ENCODE data around the gene SLC25A46.
"Not testable (repeated sequence)": the region's sequence is repeated elsewhere in the genome, so short reads cannot be mapped to it uniquely, and the experiment has no call there.

SLC25A46 gene

DNA sequence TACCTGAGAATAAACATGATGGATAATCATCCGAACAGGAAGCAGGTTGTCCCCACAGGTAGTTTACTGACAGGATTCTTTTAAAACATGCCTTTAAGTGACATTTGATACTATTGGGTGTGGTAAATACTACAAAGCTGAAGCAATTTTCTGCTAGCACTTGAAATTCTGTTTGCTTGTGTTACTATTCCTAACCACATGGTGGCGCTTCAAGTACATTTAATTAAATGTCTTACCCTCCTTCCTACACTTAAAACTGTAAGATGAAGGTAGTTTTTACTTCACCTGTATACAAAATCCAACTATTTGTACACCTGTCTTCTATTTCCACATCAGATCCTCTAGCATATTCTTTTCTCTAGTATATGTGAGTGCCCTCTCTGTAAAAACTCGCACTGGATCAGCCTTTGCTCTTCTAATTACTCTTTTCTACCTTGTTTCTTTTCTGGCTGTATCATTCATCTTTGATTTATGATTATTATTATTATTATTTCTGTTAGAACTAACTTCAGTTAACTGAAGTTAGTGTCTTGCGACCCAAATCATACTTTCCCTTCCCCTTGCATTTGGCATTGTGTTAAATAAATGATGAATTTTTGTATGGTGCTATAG, 18.4 kb downstream of the SLC25A46 start:
- DNase-seq (ENCODE audit: low spot score): peak; percentile 24

GRCh38 chr5:110760158-110760557, 21.4 kb downstream of the SLC25A46 start:
- no peak for DNase-seq (ENCODE audit: low spot score)

- peak; percentile 7 for DNase-seq (ENCODE audit: low spot score)
Observed at GRCh38 chr5:110768138-110768860, 29.5 kb downstream of the SLC25A46 start.

- peak; percentile 52 for DNase-seq (ENCODE audit: low spot score)
Observed at GRCh38 chr5:110769000-110769681, 30.3 kb downstream of the SLC25A46 start.

DNA sequence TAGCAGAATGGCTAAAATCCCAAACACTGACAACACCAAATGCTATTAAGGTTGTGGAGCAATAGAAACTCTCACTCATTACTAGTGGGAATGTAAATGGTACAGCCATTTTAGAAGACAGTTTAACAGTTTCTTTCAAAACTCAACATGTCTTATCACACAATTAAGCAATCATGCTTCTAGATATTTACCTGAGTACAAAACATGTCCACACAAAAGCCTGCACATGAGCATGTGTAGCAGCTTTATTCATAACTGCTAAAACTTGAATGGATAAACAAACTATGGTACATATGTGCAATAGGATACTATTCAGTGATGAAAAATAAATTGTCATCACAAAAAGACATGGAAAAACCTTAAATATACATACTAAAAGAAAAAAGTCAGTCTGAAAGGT, 31.5 kb downstream of the SLC25A46 start:
- no peak for DNase-seq (ENCODE audit: low spot score)

- no peak for DNase-seq (ENCODE audit: low spot score)
Observed at GRCh38 chr5:110784901-110785300, 46.1 kb downstream of the SLC25A46 start.

- DNase-seq (ENCODE audit: low spot score): no peak
Observed at GRCh38 chr5:110785356-110785755, 46.5 kb downstream of the SLC25A46 start.

GRCh38 chr5:110788006-110788405, 49.2 kb downstream of the SLC25A46 start:
- DNase-seq (ENCODE audit: low spot score): not testable (repeated sequence)

DNA sequence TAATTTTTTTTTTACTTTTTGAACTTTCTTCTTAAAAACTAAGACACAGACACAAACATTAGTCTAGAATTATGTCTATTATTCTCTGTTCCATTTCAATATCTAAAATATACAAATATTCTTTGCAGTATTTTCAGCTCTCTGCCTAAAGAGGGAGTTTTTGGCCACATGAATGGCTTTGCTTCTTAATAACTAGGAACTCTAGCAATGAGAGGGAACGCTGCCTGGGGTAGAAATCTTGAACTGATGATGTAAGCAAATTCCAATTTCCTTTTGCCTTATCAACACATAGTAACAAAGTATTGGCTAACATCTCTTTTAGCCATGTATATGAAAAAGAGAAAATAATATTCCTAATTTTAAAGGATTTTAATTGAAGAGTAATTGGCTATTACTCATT, 51.9 kb downstream of the SLC25A46 start:
- peak; percentile 23 for DNase-seq (ENCODE audit: low spot score)

DNA sequence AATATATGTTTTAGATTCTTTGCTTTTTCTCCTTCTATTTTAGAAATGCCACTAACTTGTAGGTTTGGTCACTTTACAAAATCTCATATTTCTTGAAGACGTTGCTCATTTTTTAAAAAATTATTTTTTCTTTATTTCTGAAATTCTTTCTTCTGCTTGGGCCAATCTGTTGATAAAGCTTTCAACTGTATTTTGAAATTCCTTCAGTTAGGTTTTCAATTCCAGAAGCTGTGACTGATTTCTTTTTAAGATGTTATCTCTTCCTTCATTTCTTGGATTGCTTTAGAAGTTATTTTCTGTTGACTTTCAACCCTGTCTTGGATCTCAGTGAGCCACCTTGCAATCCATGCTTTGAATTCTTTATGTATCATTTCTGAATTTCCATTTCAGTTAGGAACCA, 64.2 kb downstream of the SLC25A46 start:
- DNase-seq (ENCODE audit: low spot score): no peak

GRCh38 chr5:110803467-110804326, 64.9 kb downstream of the SLC25A46 start:
- no peak for DNase-seq (ENCODE audit: low spot score)

- DNase-seq (ENCODE audit: low spot score): no peak
Observed at GRCh38 chr5:110807169-110807568, 68.4 kb downstream of the SLC25A46 start.

GRCh38 chr5:110809006-110809405, 70.2 kb downstream of the SLC25A46 start:
- no peak for DNase-seq (ENCODE audit: low spot score)
